M059J (cell line): Measurements from ENCODE around the gene ANKRD33. TPM values are rescaled to one million over a fixed set of nuclear protein-coding genes. Genes with fewer than 3 reads are reported as not detected.

Experiments used
- DNase-seq: peaks from one replicate; pipeline ENCODE4 v3.0.0-alpha.2; 2012; ENCODE audit warnings: low read depth
- total RNA-seq: library from RNA; depleted of rRNA; stranded (reverse); fragments of >200 nt; shearing (Covaris generic); gene quantifications from 2 replicates; pipeline ENCODE4 v1.2.3, GENCODE V29; 2014; rRNA removed

The ANKRD33 gene, protein sequence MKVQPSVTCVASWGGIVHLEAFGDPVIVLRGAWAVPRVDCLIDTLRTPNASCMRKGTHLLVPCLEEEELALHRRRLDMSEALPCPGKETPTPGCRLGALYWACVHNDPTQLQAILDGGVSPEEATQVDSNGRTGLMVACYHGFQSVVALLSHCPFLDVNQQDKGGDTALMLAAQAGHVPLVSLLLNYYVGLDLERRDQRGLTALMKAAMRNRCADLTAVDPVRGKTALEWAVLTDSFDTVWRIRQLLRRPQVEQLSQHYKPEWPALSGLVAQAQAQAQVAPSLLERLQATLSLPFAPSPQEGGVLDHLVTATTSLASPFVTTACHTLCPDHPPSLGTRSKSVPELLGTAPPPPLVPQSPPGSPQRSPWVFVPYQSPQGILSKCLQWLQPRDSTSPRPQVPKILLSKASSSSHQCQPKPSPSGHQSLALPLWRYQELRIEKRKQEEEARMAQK
- not detected in 2 replicates for total RNA-seq

DNA sequence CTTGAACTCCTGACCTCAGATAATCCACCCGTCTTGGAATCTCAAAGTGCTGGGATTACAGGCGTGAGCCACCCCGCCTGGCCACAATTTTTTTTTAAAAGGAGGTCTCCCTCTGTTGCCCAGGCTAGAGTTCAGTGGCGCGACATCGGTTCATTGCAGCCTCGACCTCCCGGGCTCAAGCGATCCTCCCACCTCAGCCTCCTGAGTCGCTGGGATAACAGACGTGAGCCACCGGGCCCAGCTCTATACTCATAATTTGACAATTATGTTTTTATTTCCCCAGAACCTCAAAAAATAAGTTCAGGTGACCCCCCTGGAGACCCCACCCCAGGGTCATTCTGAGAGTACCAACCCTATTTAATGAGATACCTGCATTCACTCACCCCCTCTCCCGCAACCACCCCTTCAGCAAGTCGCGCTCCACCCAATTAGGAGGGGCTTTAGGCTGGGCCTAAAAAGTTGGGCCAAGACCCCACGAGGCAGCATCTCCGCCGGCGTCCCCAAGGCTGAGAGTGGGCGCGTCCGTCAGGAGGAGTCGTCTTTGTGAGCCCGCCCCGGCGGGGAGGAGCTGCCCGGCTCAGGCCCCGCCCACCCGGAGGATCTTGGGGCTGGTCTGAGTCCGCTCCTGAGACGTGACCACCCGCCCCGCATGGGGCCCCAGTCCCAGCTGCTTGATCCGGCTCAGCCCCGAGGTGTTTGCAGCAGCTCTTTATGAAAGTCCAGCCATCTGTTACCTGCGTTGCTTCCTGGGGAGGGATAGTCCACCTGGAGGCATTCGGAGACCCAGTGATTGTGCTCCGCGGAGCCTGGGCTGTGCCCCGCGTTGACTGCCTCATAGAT, at the start of gene ANKRD33:
Gene ANKRD33, plus strand, starts transcription at position 628 of the 840 bp plus-strand sequence. Its CDS starts 84 bp downstream, at position 712.
- no peak for DNase-seq

DNA sequence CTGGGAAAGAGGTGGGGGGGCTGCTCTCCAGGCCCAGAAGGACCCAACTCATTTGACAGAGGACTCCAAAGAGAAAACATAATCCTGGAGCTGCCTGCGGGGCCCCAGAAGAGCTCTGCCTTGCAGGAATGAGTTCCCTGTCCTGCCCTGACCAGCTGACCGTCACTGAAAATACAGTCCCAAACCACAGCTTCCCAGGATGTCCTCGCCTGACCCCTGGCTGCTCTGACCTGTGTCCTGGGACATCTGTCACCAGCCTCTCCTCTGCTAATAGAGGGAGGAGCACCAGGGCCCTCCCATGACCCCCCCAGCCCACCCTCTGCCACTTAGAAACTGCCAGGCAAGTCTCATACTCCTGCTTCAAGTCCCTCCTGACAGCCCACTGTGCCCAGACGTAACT, 49.1 kb upstream of the ANKRD33 start:
- peak; percentile 23 for DNase-seq

DNA sequence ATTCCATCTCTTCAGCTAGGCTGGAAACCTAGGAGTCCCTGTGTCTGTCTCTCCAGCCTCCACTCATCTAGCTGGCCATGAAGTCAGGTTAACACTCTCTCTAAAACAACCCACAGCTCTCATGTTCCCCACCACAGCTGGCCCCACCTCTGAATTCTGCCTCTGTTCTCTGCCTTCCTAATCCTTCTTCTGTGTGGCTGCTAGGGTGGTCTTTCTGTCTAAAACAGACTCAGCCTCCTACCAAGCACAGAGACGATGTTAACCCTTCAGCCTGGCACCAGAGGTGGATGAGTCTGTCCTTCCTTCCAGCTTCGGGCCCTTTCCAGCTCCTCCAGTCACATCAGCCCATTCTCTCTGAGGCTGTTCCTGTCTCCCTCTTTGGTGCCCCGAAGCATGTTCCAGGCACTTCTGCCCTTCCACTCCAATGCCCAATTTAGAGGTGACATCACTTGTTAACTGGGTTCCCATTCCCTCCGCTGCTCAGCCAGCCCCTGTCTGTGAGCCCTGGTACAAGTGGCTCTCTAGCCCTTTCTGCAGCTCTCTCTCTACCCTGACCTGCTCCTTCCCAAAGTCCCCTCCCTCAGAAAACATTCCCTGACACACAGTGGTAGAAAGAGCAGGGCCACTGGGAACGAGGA, 48.5 kb upstream of the ANKRD33 start:
- DNase-seq = peak; percentile 59

DNA sequence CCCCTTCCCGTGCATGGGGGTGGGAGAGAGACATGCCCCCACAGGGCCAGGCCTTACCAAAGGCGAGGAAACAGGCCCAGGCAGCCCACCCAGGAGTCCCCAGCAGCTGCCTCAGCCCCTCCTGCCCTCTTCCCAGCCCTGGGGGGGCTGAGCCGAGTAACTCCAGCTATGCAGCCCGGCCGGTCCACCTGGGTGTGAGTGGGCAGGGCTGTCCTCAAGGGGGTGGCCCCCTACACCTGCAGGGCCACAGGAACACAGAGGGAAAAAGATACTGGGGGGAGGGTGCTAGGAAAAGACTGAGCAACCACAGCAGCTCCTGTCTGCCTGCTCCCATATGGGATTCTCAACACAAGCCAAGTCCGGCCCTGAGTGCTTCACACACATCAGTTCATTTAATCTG, 46.9 kb upstream of the ANKRD33 start:
- DNase-seq = no peak

DNA sequence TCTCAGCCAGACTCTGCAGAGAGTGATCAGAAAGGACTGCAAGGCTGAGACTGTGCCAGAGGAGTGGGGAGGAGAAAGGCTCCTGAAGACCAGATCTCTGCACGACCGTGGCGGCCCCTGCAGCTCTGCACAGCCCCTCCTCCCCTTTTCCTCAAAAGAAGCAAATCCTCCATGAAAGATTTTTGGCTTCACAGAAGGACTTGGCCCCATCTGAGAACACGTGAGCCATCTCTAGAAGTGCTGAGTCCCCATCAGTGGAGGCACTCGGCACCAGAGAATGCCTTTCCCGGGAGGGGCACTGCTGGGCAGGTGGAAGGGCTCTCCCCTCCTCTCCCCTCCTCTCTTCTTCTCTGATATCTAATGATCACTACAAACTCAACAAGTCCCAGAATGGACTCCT, 46.2 kb upstream of the ANKRD33 start:
- no peak for DNase-seq

DNA sequence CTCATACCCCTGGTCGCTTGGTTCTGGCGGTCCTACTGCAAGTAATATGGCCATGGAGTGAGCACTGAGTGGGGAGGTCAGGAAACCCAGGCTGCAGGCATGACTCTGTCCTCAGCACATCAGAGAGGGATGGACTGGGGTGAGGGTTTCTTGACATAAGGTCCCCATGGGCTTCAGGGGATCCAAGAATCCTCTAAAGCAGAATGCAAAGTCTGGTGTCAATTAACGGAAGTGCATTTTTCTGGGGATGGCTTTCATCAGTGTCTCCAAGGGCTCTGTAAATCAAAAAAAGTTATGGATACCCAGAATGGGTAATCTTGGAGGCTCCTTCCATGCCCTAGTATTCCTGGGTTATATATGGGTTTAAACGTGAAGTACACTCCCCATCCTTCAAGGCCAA, 43.0 kb upstream of the ANKRD33 start:
- no peak for DNase-seq

DNA sequence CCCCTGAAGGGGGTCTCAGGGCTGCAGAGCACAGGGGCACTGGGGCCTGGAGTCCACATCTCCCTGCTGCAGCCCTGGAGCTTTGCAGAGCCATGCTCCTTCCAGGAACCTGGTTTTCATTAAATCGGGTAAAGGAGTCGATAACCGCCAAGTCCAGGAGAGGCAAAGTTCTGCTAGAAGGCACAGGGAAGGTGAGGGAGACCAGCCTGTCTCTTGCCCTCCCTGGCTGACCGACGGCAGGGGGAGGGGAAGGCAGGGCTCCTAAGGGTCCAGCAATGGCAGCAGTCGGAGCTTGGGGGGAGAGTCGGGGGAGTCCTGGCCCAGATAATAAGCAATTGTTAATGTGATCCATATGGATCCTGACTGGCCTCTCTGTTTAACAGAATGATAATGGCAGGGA, 42.4 kb upstream of the ANKRD33 start:
- DNase-seq = no peak

DNA sequence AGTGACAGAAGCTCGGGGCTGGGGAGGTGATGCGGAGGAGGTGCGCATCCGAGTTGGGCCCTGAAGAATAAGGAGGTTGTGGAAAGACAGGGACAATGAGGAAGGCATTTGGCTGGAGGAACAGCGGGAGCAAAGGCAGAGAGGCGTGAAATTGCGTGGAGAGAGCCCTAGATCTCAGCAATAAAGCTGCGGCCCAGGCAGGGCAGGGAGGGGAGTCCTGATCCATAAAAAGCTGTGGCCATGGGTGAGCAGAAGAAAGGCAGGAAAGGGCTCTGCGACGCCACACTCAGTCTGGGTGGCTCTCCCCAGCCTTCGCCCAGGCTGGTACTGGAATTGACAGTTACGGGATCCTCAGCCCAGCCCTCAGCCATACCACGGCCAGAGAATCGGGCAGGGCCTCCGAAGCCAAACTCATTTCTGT, 41.6 kb upstream of the ANKRD33 start:
- no peak for DNase-seq

DNA sequence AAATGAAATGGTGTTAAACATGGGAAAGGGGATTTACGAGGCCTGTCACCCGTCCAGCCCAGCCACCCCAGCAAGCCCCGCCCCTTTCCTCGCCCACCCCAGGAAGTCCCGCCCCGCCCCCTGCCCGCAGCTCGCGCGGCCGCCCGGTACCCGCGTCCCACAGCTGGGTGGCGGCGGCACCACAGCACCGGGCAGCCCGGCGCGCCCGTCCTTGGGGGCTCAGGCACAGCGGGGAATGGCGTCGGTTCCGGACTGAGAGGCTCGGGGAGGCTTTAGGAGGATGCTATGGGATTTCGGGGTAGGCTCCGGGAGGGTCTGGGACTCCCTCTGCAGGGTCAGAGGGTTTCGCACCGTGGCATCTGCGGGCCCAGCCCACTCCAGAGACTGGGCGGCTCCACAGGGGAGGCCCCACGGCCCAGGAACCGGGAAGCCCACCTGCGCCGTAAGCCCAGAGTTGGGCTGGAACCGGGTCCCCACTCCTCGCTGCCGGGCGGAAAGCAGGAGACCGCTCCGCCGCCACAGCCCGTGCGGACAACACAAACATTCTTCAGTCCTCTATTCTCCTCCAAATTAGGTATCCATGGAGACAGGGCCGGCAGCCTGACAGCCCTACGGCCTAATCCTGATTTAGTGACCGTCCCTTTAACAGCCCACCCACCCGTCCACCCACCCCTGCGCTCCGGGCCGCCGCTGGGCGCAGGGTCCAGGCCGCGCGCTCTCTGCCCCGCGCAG, 40.8 kb upstream of the ANKRD33 start:
- peak; percentile 42 for DNase-seq

DNA sequence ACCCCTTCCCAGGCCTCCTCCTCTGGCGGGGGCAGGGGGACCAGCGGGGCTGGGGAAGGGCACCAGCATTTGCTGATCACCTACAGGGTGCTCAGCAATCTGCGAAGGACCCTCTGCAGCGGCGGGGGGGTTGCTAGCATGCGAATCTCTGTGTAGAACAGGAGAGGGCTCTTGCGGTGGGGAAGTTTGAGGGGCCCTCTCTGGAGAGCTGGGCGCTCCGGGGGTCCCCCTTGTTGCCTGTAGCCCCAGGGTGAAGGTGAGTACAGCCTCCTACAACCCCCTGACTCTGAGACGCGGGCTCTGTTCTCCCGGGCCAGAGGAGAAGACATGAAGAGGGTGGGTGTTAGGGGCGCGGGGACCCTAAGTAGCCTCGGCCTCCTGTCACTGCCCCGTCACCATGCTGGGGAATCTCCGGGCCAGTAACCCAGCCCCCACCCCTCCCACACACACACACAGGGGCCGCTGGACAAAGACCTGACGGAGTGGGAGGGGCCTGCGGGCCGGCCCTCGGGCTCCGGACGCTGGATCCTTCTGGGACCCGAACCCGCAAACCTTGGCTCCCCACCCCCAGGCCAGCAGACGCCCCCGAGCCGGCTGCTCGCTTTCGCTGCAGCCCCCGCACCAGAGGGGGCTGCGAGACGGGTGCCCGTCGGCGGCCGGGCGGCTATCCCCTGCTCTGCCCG, 40.1 kb upstream of the ANKRD33 start:
- DNase-seq = no peak

DNA sequence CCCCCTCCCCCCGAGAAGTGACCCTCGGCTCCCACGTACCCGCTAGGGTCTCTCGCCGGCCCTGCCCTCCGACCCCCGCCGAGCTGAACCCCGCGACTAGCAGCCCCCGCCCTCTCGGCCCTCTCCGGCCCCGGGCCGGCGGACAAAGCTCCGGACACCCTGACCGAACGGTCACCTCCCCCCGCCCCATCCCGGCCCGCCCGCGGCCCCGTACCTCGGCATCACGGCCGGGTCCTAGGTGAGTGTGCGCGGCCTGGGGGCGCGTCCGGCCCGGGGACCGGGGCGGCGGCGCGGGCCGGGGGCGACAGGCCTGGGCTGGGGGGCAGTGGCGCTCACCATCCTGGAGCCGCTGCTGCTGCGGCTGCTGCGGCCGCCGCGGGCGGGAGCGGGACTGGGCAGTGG, 39.6 kb upstream of the ANKRD33 start, which contains the start of gene FIGNL2:
Gene FIGNL2, minus strand, starts transcription at position 393 of the 402 bp plus-strand sequence. CDS start 26,305 bp downstream, outside the sequence.
- no peak for DNase-seq

DNA sequence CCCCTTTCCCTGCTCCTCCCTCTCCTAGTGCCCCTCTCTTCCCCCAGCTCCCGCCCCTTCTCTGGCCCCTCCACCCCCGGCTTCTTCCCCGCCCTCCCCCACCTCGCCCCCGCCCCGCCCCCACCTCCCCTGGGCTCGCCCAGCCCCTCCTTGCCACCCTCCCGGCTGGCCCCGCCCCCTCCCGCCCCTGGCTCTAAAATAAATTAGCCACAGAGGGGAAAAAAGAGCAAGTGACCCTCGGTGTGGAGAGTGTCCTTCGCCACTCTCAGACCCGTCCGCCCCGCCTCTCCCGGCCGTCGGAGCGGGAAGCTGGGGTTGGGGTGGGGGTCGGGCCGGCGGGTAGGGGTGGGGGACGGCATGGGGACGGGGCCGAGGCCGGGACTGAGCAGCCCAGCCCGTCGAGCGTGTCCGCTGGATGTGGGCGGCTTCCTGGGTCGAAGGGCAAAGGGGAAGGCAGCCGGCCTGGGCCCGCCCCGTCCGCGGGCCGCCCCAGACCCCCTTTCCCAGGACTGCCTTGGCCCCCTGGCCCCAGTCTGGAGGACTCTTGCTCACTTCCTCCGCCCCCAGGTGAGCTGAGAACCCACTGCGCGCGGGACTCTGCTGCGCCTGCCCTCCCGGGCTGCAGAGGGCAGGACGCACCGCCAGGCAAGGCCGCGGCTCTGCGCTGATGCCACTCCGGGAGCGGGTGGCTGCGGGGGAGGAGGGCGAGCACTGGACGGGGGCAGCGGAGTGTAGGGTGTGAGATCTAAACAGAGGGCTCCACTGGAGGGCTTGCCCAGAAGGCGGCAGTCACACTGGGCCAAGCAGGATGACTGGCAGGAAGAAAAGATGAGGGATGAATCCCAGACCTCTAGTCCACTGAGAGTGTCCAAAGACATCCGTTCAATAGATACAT, 38.8 kb upstream of the ANKRD33 start:
- no peak for DNase-seq

DNA sequence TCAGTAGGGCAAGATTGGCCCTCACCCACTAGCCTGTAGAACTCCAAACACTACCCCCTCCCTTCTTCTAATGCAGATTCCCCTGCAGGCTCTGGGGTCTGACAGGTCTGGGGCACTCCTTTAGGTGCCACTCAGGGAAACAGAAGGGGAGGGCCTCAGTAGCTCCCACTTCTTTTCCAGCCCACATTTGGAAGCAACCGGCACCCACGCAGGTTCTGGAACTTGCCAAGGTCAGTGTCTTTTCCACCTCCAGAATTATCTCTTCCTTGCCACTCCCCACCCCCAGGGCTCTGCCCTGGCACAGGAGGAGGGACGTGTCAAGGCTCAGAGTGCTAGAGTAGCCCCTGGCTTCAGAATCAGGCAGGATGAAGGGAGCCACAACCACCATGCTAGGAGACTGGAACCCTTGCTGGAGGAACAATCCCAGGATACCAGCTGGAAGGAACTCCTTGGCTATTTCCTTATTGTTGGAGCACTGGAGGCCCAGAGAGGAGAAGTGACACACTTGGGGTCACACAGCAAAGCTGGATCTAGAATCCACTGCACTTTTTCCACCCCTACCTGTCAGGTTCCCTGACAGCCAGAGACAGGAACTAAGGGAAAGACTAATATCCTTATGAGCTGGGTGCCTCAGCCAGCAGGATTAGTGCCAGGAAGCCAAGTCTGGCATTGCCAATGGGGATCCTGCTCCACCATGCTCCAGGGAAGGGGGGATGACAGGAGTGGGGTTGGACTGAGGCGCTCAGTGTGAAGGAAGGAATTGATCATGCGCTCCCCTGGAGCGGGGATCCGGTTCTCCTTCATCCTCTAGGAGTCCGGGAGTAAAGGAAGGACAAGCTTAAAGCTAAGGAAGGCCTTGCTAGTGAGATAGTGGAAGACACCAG, 37.6 kb upstream of the ANKRD33 start:
- no peak for DNase-seq

DNA sequence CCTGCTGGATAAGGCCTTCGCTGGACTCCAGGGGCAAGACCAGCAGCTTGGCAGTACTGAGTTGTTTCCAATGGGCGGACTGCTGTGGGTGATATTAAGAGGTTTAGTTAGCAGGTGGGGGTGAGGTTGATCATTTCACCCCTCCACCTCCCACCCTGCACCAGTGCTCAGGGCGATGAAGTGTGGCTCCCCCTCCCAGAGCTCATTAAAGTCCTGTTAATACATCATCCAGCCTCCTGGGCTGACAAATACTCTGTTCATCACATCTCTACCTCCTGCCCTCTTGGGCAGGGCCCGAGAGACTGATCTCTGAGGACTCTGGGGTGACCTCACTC, 37.0 kb upstream of the ANKRD33 start:
- no peak for DNase-seq

DNA sequence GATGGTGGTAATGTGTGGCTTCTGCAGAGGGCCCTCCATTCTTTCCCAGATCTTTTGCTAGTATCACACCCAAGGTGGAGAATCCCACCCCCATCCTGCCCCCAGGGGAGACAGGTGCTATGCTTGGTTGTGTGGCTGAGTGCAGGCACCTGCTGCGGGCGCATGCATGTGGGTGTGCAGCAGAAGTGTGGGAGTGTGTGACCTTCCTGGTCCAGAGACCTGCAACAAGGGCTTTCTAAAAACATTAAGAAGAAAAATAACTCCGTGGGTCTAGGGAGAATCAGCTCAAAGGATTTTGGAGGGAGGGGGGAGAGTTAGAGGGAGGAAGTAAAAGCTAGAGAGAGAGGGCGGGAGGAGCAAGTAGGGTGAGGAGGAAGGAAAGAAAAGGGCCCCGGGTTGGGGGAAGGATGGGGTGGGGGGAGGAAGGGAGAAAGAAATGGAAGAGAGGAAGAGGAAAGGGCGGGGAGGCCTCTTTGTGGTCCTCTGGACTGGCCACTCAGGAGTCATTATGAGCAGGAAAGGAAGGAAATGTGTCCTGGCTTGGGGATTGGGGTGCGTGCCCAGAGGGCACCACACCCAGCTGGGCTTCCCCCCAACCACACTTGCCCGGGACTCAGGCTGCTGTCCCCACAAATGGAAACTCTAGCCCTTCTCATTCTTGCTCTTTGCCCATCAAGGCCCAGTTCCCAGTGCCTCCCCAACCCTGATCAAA, 36.3 kb upstream of the ANKRD33 start:
- no peak for DNase-seq

DNA sequence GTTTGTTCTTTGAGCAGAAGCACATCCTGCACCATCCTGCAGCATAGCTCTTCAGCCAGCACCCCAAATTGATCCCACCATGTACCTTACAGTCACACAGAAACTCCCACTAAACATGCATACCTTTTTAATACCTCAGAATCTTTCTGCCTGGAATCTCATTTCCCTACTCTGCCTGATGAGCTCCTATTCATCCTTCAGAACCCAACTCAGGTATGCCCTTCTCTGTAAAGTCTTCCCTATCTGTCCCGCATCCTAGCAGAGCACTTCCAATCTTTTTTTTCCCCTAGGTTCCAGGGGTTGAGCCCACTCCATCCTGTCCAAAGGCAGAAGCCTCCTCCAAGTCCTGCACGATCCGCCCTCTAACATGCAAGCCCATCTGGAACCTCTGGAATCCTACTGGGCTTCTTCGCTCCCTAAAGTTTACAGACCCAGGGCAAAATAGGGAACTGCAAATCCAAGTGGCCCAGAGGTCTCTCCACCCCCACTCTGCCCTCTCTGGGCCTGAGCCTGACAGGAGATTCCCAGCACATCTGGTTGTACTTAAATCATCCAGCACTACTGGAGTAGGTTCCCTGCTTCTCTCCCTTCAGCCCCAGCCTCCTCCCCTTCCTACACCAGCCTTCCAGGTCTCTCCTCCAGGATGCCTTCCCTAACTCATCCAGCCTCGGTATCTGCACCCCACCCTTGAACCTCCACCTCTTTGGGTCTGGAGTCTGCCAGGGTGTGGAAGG, 35.3 kb upstream of the ANKRD33 start:
- DNase-seq = no peak

DNA sequence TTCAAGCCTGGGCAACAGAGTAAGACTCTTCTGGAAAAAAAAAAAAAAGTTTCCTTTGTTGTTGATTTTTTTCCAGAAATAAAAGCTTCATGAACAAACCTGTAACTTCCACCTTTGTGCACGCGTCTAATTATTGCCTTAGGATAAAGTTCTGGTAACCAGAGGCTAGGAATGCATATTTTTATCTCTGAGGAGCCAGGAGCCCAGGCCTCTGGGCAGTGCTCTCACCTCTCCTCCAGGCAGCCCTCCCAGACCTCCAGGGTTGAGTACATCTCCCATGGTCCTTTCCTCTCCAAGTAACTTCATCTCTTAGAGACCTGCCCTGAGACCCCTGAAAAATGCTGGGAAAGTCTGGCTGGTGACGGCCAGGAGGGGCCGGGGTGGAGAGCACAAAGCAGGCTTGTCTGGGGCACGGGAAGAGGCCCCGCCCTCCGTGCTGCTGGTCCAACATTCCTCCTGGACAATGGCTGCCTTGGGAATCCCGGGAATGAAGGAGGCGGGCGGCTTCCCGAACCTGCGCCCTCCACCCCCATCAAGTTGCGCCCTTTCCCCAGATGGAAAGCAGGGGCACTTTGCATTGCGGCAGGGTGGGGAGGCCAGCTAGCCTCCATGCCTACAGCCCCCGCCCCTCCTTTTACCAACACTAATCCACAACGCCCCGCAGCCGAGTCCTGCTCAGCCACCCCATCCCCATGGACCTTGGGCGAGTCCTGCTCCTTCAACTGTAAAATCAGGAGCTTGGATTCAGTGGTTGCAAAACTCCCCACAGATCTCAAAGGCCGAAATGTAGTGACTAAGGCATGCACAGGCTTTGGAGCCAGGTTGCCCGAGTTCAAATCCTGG, 32.1 kb upstream of the ANKRD33 start:
- DNase-seq = peak; percentile 23
